ENCODE measurements around the gene PPME1.

DNA sequence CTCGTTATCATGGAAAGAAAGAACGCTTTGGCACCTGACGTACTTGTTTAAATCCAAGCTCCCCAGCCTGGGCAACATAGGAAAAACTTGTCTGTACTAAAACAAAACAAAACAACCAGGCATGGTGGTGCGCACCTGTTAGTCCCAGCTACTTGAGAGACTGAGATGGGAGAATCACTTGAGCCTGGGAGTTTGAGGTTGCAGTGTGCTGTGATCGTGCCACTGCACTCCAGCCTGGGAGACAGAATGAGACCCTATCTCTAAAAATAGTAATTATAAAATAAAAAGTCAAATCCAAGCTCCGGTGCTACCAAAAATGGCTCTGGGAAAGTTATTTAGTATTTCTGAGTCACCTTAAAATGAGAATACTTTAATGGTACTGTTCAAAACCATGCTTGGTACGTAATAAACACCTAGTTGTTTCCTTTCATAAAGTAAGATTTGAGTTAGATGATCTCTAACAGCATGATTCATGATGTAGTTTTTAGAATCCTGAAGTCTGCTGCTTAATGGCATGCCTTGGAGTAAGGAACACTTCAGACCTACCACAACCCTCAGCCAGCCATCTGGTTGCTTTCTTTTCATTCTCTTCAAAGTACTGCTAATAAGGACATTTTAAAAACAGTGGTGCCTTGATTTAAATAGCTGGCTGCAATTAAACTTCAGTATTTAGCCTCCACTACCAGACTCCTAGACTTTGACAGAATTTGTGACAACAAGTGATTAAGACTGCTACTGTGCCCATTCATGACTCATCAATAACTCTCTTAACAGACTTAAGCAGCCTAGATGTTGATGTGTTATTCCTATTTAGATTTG lies 8.4 kb downstream of the PPME1 start:
- TF ChIP-seq, protein P1, sequence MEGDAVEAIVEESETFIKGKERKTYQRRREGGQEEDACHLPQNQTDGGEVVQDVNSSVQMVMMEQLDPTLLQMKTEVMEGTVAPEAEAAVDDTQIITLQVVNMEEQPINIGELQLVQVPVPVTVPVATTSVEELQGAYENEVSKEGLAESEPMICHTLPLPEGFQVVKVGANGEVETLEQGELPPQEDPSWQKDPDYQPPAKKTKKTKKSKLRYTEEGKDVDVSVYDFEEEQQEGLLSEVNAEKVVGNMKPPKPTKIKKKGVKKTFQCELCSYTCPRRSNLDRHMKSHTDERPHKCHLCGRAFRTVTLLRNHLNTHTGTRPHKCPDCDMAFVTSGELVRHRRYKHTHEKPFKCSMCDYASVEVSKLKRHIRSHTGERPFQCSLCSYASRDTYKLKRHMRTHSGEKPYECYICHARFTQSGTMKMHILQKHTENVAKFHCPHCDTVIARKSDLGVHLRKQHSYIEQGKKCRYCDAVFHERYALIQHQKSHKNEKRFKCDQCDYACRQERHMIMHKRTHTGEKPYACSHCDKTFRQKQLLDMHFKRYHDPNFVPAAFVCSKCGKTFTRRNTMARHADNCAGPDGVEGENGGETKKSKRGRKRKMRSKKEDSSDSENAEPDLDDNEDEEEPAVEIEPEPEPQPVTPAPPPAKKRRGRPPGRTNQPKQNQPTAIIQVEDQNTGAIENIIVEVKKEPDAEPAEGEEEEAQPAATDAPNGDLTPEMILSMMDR (IDR thresholded peaks at IDR 0.05) = no peak
- TF ChIP-seq EZH2phosphoT487 (IDR thresholded peaks at IDR 0.05) = no peak
- TF ChIP-seq EZH2 (IDR thresholded peaks at IDR 0.05) = no peak

All from neural progenitor cell (in vitro differentiated cells).